Right ventricle myocardium inferior (tissue), 1 donor: Measurements from ENCODE around the gene YAF2. TPM values are rescaled to one million over a fixed set of nuclear protein-coding genes. Genes with fewer than 3 reads are reported as not detected.

Experiments used
- ATAC-seq: fragments of 200-7000 bp; cut with Tn5 transposase; one replicate; pipeline ENCODE4 v1.9.1; 2020; ENCODE audit warnings: mild to moderate bottlenecking, moderate library complexity
- DNase-seq: peaks from one replicate; pipeline ENCODE4 v3.0.0; 2021; ENCODE audit errors: missing footprints
- intact Hi-C: fragments of 100-400 bp; cut with DNase I; formaldehyde crosslinking; loops from one replicate; pipeline ENCODE4 v1.11.0; 2022
- long read RNA-seq: library from polyadenylated mRNA; unstranded; transcript quantifications from one replicate; pipeline ENCODE4 v2.0.0, GENCODE V29; 2021
- total RNA-seq: library from RNA; stranded (reverse); fragmentation: NEBNext Ultra II Directional; extraction: Animal tissue kit (Norgen Biotek cat#: 25700); gene quantifications from one replicate; pipeline ENCODE4 v1.2.1, GENCODE V29; 2021
- donor health status: DM: no; HTN: yes; CAD: no; lungs with severe emphysema.

YAF2 gene, protein sequence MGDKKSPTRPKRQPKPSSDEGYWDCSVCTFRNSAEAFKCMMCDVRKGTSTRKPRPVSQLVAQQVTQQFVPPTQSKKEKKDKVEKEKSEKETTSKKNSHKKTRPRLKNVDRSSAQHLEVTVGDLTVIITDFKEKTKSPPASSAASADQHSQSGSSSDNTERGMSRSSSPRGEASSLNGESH
- total RNA-seq = 86.1 TPM
- long read RNA-seq, partial matches to known transcripts = 3 of 13 reads
- long read RNA-seq, other reads (novel, unspliced or antisense) = 8 of 13 reads

DNA sequence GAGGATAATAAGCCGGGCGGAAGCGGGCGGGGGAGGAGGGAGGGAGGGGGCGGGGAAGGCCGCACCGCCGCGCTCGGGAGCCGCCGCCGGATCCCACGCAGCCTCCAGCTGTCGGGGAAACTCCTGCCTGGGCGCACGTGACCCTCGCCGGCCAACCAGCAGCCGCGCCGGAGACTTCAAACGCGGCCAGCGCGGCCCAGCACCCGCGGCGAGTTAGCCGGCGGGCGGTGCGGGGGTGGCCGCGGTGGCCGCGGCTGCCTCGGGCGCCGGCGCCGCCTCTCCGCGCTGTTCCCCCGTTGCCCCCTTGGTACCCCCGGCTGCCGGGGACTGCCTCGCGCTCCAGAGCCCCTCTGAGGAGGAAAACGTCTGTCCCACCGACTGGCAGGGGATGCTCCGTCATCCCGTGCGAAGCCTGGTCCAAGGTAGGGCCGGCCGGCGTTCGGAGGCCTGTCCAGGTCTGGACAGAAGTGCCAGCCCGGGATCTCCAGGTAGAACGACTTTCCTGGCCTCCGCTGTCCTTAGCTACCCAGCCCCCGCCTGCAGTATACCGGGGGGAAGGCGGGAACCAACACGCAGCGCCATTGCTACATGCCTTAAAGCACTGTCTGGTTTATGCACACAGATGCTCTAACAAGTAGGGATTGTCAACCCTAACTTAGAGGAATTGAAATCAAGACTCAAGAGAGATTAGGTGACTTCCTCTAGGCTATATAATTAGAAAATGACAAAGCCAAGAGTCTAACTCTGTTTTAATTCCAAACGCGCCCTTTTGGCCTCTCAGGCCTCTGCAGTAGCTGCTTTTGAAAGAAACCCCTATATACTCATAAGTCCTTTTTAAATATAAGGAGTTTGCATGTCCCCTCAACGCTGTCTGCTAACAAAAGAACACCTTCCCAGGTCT, at the start of gene YAF2:
Gene YAF2, minus strand, starts transcription at position 9 of the 901 bp plus-strand sequence. CDS start 68 bp downstream, outside the sequence.
- peak; percentile 94 for ATAC-seq
- peak; percentile 97 for DNase-seq
- intact Hi-C loops = loop anchor here (2.0 to 10.0 kb wide), 2 partner anchors 88 to 246 kb away; partner anchors contain the start of genes PPHLN1 and ZCRB1

DNA sequence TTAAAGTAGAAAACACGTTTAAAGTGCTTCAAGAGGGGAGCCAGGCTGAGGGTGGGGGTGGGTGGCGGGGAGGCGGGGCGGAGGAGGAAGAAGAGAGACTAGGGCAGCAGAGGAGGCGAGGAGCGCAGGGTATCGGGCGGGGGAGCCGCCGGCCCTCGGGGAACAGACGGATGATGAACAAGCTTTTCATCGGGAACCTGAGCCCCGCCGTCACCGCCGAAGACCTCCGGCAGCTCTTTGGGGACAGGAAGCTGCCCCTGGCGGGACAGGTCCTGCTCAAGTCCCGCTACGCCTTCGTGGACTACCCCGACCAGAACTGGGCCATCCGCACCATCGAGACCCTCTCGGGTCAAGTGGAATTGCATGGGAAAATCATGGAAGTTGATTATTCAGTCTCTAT, 48.7 kb upstream of the YAF2 start:
- intact Hi-C loops = no loop called here
- DNase-seq (no peak), ATAC-seq (no peak)

DNA sequence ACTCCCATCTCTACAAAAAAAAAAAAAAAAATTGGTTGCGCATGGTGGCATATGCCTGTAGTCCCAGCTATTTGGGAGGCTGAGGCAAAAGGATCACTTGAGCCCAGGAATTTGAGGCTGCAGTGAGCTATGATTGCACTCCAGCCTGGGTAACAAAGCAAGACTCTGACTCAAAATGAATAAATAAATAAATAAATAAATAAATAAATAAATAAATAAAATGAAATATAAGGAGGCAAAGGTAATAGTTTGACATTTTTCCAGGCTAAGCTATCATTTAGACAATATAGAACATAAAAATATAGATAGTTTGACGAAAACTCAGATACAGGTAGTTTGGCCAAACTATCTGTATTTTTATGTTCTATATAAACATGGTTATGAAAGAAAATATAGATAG, 47.4 kb upstream of the YAF2 start:
- intact Hi-C loops = no loop called here
- ATAC-seq (no peak), DNase-seq (no peak)

DNA sequence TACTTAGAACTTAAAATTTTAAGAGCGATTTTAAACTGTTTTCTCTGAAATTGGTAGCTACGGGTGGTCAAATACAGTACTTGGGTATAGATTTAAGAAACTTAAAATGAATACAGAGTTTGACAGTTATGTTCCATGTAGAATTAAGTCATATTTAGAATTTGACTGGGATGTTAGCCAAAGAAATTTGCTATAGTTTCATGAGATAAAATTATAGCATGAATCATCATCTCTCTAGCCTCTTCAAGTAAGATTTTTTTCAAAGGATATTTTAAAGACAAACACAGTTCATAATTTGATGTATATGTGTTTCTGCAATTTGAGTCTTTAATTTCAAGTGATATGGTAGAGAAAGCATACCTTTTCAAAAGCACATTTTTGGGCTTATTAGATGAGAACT, 46.8 kb upstream of the YAF2 start:
- intact Hi-C loops = no loop called here
- ATAC-seq (no peak), DNase-seq (no peak)

DNA sequence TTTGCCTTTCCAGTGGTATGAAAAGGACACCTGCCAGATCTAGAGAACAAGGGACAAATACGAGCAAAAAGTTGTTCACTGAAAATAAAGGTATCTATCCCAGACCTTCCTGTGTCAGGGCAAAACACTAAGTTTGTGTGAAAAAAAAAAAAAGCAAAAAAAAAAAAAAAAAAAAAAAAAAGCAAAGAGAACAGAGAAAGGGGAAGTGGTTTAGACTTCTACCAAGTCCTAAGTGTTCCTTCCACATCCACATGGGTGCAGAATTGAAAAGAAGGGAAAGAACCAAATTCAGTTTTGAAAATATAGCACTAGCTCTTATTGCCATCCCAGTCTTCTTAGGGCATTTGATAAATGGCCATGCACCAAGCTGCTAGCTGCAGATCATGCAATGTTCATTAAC, 46.1 kb upstream of the YAF2 start:
- intact Hi-C loops = no loop called here
- ATAC-seq (no peak), DNase-seq (no peak)

DNA sequence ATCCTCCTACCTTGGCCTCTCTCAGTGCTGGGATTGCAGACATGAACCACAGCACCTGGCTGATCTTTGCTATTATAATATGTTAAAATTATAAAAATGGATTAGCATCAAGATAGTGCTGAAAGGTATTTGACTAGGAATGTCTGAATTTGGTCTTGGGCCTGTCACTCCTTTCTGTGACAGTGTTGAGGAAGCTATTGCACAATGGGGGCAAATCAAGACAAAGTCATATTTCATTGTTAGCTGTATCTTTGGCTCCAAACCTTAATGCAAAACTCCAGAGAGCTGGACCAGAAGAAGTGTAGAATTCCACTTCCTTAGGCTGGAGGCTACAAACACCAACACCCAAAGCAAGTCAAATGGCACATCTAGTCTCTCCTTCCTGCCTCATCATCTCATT, 45.7 kb upstream of the YAF2 start:
- intact Hi-C loops = no loop called here
- ATAC-seq (no peak), DNase-seq (no peak)

DNA sequence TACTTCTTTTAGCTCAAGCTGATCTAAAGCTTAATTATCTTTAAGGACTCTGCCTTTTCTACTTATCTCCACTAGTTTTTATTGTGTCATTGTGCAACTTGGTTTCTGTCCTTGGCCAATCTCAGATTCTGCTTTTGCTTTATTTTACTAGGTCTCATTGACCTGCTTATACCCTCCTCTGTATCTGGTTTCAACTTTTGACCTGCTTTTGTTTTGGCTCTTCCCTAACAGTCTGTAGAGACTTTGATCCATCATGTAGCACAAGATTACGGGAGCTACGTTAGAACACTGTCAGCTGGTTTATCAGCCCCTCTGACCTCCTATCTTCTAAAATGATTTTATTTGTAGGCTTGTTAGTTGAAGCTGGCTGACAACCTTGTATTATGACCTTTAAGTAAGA, 44.2 kb upstream of the YAF2 start:
- intact Hi-C loops = no loop called here
- DNase-seq (no peak), ATAC-seq (no peak)

DNA sequence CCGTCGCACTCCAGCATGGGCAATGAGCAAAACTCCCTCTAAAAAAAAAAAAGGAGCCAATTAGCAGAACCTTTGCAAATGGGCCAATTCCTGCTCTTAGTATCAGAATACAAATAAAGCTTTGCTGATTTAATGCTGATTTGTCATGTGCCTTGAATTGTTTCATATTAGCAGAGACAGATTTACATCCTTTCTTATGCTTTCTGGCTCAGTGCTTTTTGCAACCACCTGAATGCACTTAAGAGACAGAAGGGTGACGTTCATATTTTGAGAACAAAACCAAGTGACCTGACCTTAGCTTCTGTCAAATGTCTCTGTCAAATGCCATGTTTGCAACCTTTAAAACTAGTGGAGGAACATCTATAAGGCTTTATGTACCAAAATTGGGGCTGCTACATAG, 43.8 kb upstream of the YAF2 start:
- intact Hi-C loops = no loop called here
- DNase-seq (no peak), ATAC-seq (no peak)

DNA sequence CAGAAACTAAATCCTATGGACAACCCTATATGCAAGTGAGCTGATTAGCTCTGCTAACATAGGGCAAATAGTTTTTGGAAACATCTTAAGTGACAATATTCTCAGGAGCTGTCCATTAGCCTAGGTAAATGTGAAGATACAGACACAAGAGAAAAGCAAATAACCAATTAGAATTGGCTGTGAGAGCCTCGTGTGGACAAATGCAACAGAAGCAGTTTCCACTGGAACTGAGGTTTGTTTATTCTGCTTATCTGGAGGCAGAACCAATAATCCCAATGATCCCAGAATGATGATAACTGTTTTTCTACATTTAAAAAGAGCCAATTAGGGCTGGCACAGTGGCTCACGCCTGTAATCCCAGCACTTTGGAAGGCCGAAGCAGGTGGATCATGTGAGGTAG, 43.2 kb upstream of the YAF2 start:
- ATAC-seq = no peak
- intact Hi-C loops = no loop called here
- DNase-seq = no peak

DNA sequence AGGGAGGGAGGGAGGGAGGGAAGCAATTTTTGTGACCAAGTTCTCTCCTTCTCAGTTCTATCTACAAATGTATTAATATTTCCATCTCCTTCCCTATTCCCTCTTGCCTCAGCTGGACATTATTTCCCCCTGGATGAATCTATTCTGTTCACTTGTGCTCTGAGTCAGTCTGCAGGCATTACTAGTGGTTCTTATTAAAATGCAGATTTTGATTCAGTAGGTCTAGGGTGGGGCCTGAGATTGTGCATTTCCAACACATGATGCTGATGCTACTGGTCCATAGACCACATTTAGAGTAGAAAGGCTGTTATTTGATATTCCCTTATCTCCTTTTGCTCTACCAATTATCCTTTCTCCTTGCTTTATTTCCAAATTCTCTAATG, 40.1 kb upstream of the YAF2 start:
- intact Hi-C loops = no loop called here
- DNase-seq (no peak), ATAC-seq (no peak)

DNA sequence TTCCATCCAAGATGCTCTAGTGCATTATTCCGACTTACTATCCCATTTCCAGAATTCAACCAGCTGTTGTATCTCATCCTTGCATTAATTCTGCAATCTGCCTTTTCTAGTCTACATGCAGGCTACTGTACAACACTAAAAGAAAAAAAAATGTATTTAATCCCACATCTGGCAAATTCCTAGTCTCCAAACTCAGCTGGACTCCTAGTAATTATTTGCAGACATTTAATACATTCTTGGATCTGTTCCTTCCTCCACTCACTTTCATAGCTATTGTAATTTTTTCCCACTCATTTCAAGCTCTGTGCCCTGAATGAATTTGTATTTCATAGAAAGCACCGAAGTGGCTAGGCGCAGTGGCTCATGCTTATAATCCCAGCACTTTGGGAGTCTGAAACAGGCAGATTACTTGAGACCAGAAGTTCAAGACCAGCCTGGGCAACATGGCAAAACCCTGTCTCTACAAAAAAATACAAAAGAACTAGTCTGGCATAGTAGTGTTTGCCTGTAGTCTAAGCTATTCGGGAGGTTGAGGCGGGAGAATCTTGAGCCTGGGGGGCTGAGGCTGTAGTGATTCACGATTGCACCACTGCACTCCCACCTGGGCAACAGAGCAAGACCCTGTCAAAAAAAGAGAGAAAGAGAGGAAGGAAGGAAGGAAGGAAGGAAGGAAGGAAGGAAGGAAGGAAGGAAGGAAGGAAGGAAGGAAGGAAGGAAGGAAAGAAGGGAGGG, 39.5 kb upstream of the YAF2 start:
- intact Hi-C loops = no loop called here
- DNase-seq = no peak
- no peak for ATAC-seq

DNA sequence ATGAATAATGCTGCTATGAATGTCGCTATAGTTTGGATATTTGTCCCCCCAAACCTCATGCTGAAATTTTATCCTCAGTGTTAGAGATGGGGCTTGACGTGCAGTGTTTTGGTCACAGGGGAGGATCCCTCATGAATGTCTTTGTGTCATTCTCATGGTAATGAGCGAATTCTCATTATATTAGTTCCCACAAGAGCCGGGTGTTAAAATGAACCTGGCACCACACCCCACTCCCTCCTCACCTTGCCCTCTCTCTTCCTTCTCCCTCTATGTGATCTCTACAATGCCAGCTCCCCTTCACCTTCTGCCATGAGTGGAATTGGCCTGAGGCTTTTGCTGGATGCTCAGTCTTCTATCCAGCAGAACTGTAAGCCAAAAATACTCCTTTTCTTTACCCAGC, 37.5 kb upstream of the YAF2 start:
- DNase-seq = no peak
- ATAC-seq = no peak
- intact Hi-C loops = no loop called here

DNA sequence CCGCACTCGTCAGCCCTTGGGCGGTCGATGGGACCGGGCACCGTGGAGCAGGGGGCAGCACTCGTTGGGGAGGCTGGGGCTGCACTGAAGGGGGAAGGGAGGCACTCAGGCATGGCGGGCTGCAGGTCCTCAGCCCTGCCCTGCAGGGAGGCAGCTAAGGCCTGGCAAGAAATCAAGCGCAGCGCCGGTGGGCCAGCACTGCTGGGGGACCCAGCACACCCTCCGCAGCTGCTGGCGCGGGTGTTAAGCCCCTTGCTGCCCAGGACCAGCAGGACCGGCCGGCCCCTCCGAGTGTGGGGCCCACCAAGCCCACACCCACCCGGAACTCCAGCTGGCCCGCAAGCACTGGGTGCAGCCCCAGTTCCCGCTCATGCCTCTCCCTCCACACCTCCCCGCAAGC, 35.7 kb upstream of the YAF2 start:
- DNase-seq (no peak), ATAC-seq (no peak)
- intact Hi-C loops = no loop called here

DNA sequence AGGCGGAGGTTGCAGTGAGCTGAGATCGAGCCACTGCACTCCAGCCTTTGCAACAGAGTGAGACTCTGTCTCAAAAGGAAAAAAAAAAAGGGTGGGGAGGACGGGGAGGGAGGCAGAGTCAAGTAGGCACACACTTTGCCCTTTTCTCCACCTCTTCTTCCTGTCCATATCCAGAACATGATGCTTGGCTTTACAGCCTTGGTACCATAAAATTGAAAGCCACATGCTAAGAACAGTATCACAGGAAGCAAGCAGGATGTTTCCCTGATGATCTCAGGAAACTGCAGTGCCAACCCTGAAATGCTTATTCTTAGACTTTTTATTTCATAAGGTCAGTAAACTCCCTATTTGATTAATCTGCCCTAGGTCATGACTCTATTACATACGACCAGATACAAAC, 32.5 kb upstream of the YAF2 start:
- no peak for DNase-seq
- intact Hi-C loops = no loop called here
- ATAC-seq = no peak

DNA sequence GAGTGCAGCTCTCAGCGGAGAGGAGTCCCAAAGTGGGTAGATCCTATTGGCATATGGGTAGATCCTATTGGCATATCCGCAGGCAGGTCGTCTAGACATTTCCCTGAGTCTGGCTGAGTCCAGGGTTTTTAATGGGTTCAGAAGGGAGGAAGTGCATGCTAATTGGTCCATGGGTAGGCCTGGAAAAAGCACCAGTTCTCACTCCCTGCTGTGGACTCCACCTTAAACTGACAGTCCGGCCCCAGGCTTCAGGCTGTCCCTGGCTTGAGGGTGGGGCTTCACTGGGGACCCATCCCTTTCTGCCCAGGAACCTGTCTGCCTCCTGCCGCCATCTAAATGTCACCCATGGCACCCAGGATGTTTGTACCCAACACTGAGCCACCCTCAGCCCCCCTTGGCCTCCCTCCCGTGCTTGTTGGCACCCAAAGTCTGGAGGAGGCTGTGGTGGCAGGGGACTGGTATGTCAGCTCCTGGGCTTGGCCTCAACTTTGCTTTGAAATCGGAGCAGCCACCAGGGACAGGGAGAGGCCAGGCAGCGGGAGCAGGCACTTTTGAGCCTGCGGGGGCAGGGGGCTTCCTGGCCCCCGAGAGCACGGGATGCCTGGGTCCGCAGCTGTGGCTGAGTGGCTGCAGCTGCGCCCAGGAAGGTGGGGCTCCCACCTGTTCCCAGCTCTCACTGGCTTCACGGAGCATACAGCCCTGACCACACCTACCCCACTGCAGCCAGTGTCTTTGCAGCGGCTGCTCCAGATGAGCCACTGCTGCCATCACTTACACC, 29.6 kb upstream of the YAF2 start:
- intact Hi-C loops = no loop called here
- ATAC-seq (no peak), DNase-seq (no peak)

DNA sequence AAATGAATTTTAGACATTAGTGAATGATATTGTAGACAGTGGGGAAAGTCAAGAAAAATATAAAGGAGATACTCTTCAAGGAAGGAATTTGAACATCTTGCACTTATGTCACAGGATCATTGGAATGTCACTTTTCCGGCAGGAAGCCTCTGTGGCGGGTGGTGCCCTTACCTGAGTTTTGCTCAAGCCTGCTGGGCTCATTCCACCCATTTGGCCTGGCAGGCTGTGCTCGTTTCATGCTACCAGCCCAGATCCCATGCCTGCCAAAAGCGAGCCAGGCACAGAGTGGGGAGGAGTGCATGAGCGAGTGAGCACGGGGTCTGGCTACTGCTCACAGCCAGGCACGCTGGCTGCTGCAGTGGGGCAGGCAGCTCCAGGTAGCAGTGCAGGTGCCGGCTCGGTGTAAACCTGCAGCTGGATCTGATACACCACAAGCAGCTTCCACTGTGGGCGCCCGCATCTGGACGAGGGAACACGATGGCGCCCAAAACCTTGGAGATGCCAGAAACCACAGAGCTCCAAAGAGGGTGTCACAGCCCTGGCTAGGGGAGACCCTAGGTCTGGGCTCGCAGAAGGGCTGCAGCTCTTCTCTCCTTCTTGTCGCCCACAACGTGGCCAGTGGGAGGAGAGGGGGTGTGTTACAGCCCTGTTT, 28.7 kb upstream of the YAF2 start:
- ATAC-seq (no peak), DNase-seq (no peak)
- intact Hi-C loops = no loop called here

DNA sequence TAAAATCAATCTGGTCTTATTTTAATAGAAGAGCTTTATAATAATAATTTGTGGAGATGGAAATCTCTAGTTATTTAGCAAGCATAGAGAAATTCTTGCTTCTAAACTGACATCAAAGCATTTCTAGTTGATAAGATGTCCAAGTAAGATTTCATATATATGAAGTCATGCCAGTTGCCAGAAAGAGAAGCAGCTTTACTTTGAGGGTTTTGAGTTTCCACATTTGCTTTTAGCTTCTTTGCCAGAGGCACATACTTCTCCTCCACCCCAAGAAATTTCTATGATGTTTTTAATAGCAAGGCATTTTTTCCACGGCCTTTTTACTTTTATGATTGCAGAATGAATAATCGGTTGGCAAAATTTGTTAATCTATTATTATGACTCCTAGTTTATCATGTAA, 24.2 kb upstream of the YAF2 start:
- intact Hi-C loops = no loop called here
- no peak for ATAC-seq
- no peak for DNase-seq

DNA sequence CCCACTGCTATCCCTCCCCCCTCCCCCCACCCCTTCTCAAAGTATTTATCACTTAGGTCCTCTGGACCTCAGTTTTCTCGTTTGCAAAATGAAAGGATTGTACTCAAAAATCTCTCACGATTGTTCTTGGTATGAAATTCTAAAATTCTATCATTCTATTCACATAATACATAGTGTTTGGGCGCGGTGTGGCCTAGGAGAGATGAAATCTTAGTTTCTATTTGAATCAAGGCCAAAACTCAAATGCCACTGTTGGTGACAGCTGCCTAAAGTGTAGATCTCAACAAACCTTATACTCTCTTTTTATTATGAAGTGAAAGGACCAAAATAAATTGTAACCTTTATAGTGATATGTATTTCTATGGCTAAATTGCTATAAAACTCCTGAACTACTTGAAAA, 23.7 kb upstream of the YAF2 start:
- intact Hi-C loops = no loop called here
- DNase-seq (no peak), ATAC-seq (no peak)

DNA sequence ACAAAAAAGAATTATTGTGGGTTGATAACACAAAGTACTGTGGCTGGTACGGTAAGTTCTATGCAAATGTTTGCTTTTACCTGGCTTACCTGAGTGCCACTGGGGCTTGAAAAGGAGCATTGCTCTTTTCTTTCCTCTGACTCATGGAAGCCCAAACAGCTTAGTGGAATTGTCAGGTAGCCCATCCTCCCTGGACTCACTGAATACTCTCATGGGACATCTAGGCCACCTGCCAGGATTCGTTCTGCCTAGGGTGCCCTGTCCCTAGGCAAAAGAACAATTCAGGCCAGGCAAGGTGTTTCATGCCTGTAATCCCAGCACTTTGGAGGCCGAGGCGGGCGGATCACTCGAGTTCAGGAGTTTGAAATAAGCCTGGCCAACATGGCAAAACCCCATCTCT, 22.5 kb upstream of the YAF2 start:
- ATAC-seq = no peak
- no peak for DNase-seq
- intact Hi-C loops = no loop called here
